VCaP (cell line): ENCODE data around the gene KCND2.

Experiments
- H3K27ac ChIP-seq: fragments of 450-650 bp; 2 replicates; pipeline ENCODE4 v1.5.1; 2017
- CTCF ChIP-seq: fragments of 450-650 bp; conservative IDR thresholded peaks from 2 replicates; pipeline ENCODE4 v1.5.1; 2017; ENCODE audit warnings: mild to moderate bottlenecking, moderate library complexity

Gene KCND2

GRCh38 chr7:120729245-120729644 is 456.3 kb downstream of the KCND2 start:
- TF ChIP-seq CTCF = no peak
- H3K27ac ChIP-seq = no peak overlapping the region

- no peak overlapping the region for H3K27ac ChIP-seq
- no peak for TF ChIP-seq CTCF
Observed at GRCh38 chr7:120731271-120731670, 458.3 kb downstream of the KCND2 start.

GRCh38 chr7:120732256-120732655 is 459.3 kb downstream of the KCND2 start:
- H3K27ac ChIP-seq = no peak overlapping the region
- TF ChIP-seq CTCF = no peak

GRCh38 chr7:120733143-120733542 is 460.2 kb downstream of the KCND2 start:
- H3K27ac ChIP-seq = no peak overlapping the region
- TF ChIP-seq CTCF = no peak

DNA sequence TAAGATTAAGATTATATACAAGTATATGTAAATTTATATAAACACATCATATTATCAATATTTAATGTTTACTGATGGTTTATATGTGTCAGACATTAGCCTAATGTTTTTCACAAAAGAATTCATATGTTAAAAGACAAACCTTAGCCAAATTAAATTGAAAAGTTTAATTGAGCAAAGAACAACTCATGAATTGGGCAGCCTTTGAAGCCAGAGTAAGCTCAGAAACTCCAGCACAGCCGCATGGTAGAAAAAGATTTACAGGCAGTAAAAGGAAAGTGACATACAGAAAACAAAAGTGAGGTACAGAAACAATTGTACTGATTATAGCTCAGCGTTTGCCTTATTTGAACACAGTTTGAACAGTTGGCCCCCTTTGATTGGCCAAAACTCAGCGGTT is 460.9 kb downstream of the KCND2 start:
- H3K27ac ChIP-seq = no peak overlapping the region
- no peak for TF ChIP-seq CTCF

DNA sequence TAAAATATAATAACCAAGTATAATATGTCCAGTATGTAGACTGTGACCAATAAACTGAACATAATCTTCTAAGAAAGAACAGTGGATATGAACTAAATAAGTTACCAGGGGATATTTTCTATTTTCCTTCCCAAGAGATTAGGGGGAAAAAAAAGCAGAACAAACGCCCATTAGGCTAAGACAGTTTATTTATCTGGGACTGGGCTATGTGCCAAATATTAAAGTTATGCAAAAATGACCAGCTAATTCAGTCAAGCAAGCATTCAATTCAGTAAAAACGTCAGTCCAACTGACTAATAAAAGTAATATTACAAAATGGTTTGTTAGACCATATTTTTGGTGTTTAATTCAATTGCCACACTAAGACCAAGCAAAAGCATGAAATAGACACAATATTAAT is 462.8 kb downstream of the KCND2 start:
- TF ChIP-seq CTCF = no peak
- H3K27ac ChIP-seq = no peak overlapping the region

- TF ChIP-seq CTCF = no peak
- no peak overlapping the region for H3K27ac ChIP-seq
Observed at GRCh38 chr7:120738816-120739215, 465.8 kb downstream of the KCND2 start.

GRCh38 chr7:120740348-120740747 is 467.4 kb downstream of the KCND2 start:
- H3K27ac ChIP-seq = no peak overlapping the region
- TF ChIP-seq CTCF = no peak
